ENCODE results near the gene GALT.

- no peak for TF ChIP-seq CTCF (IDR thresholded peaks at IDR 0.05)
- TF ChIP-seq POLR2AphosphoS5 (IDR thresholded peaks at IDR 0.05): no peak
Observed at GRCh38 chr9:34685591-34685990, 39.1 kb downstream of the GALT start.

Data from breast epithelium (tissue), 3 donors.